HT1080 (cell line): Measurements from ENCODE around the gene RALGDS. TPM values are rescaled to one million over a fixed set of nuclear protein-coding genes. Genes with fewer than 3 reads are reported as not detected.
A peak's percentile ranks its signal among the peaks of the same experiment; 100 is the strongest.

Source experiments
- DNase-seq: peaks from one replicate; pipeline ENCODE4 v3.0.0-alpha.2; 2015; ENCODE audit warnings: low read depth
- total RNA-seq: library from RNA; depleted of rRNA; stranded (reverse); fragments of >200 nt; shearing (Covaris generic); gene quantifications from 2 replicates; pipeline ENCODE4 v1.2.3, GENCODE V29; 2014

RALGDS gene
- total RNA-seq, 1 experiment from 2014 or later: 23.4 TPM

DNA sequence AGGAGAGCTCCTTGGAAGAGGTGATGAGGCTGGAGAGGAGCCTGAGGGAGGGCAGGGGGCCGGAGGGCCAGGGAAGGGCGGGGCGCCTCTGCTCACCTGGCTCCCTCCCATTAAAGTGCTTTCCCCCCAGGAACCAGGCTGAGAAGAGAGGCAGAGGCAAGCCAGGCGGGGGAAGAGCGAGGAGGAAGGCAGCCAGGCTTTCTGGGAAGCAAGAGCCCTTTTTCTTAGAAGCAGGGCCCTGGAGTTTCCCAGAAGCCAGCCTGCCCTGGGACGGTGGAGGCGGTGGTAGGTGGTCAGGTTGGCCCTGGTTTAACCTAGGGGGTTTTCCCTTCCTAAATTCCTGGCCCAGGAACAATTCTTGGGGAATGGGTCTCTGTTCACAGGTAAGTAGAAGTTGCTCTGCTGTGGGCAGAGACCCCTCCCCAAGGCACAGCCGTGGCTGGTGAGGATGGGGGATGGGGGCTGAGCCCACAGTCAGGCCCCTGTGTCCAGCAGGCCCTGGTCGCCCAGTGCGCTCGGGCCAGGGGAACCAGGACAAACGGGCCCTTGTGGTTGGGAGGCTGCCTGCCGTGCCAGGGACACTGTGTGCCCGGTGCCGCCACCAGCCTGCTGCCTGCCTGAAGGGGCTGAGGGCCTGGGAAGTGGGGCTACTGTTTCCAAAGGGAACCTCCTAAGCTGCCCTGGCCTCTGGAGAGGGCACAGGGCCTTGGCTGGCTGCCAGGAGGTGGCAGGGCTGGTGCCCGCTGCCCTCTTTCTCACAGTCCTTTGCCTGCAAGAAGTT is 16.6 kb upstream of the RALGDS start:
- no peak for DNase-seq

DNA sequence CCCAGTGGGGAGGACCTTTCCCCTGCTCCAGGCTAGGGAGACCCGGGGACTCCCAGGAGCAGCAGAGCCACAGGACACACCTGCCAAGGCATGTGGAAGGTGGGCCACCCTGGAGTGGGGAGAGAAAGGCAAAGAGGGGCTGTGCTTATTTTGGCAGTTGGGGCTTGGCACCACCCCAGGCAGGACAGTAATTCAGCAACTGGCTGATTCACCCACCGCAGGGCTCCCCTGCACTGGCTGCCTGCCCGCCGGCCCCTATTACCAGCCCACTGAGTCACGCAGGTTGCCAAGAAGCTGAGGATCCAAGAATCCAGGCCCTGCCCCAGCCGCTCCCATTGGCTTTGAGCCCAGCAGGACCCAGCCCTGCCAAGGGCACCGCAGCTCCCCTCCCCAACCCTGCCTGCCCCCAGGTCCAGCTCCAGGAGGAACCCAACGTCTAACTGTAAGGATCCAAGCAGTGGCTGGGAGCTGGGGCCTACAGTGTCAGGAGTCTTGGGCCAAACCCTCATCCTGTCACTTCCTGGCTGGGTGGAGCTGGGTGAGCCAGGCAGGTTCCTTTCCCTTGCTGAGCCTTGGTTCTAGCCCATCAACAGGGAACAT is 14.2 kb upstream of the RALGDS start:
- peak; percentile 99 for DNase-seq

DNA sequence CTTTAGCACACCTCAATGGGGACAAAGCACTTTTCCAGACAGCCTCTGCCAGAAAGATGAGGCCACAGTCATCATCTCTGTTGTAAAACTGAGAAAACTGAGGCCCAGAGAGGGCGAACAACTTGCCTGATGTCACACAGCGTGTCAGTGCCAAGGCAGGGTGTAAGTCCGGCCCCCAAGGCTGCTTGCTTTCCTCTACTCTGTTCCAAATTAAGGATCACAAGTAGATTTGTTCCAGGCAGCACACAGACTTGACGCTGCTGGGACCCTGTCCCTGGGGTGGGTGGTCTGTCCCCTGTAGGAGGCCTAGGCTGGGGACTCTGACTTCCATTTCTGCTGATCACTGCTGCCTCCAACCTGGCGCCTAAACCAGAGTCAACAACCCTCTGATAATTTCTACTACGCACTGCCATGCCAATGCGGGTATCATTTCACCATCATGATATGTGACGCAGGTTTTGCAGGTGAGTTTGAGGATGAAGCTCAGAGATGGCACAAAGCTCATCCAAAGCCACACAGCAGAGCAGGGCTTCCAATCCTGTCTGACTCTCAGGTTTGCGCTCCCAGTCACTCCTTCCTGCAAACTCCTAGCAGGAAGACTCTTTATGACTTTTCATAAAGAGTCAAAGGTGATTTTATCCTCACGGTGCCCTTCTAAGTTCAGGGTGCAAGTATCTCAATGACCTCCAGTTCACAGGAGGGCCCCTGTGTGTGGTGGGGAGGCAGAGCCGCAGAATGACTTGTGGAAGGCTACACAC is 13.5 kb upstream of the RALGDS start:
- no peak for DNase-seq

DNA sequence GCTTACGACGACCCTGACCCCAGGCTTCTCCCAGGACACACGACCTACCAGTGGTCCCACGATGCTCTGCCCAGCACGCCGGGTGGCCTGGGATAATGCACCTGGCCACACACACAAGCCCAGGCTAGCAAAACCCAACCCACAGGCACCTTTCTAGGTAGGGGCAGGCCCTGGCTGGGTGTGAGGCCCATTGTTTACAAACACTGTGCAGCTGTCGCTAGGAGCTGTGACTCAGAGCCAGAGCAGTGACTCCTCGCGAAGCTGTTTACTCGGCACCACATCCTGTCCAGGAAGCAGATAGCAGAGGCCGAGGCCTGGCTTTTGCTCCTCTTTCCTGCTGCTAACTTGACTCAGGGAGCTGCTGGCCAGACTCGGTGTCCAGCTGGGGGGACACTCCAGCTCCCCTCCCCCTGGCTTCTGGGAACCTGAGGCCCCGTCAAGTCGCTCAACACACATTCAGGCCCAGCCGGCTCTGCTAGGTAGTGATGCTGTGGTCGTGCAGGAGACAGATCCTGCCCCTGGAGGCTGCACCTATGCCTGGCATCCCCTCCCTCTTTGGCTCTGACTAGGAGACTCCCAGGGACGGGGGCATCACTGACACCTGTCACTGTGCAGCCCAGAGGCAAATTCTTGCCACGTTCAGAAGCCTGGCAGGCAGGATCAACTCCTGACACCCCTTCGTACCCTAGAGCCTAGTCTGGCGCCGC is 12.8 kb upstream of the RALGDS start:
- peak; percentile 97 for DNase-seq

DNA sequence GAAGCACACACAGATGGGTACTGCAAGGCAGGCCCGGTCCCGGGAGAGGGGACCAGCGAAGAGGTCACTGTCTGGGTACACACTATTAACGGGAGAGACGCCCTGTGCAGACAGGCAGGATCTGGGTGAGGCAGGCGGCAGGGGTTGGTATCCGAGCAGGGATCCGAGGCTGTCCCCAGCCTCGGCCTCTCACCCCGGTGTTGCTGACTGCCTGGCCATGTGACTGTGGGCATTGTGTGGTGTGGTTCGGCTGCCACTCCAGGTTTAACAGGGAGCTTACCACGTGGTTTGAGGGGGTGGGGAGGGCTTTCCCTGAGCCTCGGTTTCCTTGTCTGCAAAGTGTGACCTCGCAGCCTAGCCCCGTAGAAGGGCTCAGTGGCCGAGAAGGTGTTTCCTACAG is 11.1 kb upstream of the RALGDS start:
- DNase-seq: no peak

DNA sequence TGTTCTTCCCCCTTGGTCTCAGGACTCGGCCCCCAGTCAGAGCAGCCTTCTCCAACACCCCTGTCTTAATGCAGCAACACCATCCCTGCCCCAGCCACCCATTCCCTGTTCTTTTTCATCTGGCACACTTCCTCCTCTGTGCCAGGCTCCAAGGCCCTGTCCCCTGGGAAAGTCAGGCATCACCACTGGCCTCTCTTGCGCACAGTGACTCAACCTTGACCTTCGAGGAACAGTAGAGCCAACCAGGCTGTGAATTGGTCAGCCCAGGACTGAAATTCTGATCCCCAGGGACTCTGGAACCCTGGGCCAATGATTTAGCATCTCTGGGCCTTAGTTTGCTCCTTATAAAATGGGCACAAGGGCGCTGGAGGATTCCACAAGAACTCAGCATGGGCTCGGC is 10.5 kb upstream of the RALGDS start:
- DNase-seq: no peak

DNA sequence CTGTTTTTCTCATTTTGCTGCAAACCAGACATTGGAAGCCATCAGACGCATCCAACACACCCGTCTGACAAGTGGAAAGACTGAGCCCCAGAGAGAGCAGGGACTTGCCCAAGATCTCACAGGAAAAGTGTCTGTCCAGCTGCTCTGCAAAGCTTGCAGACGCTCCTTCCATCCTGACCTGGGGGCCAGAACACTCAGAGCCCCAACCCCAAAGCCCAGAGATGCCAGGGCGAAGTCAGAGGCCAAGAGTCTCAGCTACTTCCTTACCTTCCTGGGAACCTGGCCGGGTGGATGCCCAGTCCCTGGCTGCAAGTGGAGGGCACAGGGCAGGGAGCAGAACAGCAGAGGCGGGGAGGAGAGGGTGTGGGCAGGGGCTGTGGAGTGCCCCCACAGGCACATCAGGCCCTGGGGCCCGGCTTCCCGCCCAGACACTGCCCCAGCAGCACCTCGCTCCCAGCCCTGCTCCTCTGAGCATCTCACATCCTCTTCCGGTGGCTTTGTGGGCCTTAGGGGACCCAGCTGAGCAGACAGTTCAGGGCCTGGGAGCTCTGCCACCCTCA is 9.7 kb upstream of the RALGDS start:
- DNase-seq: no peak

DNA sequence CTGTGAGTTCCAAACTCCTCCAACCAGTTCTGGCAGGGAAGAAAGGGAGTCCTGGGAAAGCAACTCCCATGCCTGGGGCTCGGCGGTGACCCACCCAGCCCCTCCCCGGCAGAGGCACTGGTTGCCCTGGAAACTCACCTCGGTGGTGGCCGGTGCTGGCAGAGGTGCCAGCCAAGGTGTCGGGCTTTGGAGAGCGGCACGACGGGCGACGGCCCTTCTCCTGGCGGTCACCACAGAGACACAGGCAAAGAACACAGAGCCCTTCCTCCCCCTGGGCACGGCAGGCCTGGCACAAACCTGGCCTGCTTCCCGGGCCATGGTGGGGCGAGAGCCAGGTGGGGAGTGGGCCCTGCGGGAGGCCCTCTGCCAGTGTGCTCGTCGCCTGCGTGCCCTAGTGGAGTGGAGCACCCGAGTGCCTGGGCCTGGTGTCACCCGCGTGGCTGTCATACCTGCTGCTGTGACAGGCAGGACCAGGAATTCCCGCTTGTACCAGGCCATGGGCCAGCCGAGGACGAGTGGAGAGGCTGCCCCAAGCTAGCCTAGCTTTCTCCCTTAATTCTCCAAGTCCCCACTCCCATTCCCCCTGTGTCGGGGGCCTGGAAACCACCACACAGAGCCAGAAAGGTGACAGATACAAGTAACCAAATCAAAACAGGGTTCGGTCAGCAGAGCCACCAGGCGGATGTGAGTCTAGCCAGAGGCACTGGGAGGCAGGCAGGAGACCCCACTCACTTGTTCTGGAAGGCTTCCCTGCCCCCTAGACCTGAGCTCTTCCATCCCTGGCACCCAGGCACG is 8.2 kb upstream of the RALGDS start:
- no peak for DNase-seq

DNA sequence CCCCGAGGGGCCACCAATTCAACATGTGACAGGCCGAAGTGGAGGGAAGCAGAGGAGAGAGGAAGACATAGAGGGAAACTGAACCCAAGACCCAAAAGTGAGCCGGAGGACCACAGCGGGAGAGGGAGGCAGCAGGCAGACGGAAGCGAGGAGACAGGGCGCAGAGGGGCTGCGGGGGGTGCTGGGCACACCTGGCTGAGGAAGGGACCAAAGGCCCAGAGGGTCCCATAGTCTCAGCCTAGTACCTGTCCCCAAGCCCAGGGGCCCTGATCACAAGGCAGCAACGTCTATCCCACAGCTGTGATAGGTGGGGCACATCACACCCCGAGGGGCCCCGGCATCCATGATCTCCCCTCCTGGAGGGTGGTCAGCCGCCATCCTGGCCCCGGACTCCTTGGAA is 7.1 kb upstream of the RALGDS start:
- no peak for DNase-seq

- no peak for DNase-seq
Observed at GRCh38 chr9:133127340-133127981, 6.4 kb upstream of the RALGDS start.

- DNase-seq: no peak
Observed at GRCh38 chr9:133126697-133127339, 5.8 kb upstream of the RALGDS start.

DNA sequence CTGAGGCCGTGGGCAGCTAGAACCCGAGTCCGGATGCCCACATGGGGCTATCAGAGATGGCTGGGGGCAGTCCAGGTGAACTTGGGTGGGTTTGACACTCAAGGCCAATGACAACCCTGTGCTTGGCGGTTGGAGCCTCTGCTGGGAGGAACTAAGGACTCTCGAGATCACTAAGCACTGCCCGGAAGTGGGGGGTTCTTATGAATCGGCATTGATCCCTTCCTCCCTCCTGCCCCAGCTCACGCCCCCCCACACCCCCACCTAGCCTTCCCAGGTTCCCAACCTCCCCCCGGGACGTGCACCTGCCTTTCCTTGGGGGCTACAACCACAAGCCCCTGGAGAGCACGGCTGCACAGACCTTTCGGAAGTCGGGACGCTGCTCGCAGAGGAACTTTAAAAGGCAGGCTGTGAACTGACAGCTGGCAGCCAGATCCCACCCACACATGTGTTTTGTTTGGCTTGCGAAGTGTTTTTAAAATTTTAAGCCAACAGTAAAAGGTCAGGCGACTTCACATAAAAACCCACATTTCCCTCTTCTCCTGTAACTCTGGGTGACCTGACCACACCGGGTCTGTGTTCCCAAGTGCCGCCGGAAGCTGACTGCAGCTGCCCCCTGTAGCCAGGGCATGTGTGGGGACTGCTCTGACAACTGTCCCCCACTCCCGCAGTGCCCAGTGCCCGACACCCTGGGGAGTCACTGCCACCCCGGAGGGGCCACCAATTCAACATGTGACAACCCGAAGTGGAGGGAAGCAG is 5.1 kb upstream of the RALGDS start:
- DNase-seq: no peak

DNA sequence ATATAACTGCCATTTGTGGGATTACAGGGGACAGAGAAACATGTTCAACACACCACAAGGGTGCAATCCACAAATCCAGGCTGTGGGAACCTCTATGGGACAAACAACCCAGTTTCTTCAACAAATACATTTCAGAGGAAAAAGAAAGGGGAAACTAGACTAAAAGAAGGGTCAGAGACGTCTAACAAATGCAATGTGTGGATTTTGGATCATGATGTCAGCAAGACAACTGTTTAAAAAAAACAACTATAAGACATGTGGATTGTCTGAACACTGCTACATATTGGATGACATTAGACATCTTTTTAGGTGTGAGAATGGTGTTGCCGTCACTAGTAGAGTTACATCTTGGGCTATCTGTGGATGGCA is 3.9 kb upstream of the RALGDS start:
- DNase-seq: no peak

DNA sequence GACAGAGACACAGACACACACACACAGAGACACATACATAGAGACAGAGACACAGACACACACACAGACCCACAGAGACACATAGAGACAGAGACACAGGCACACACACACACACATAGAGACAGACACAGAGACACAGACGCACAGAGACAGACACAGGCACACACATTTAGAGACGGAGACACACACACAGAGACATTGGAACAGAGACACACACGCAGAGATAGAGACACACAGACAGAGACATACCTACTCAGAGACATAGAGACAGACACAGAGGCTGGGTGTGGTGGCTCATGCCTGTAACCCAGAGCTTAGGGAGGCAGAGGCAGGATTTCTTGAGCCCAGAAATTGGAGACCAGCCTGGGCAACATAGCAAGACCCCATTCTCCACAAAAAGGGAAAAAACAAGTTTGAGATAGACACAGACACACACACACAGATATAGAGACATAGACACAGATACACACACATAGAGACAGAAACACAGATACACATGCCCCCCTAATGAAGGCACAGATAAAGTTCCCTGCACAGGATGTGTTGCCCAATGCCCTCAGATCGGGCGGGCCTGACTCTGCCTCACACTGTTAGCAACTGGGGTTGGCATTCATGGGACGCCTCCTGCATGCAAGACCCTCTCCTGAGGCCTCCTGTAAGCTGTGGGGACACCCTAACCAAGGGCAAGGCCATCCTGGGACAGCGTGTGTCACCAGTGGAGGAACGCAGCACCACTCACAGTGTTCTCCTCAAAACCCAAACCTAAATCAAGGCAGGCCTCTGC is 3.3 kb upstream of the RALGDS start:
- no peak for DNase-seq

- no peak for DNase-seq
Observed at GRCh38 chr9:133122935-133123611, 2.0 kb upstream of the RALGDS start.

- no peak for DNase-seq
Observed at GRCh38 chr9:133122605-133122934, 1.5 kb upstream of the RALGDS start.

GRCh38 chr9:133121915-133122550 is 993 bp upstream of the RALGDS start:
- no peak for DNase-seq
